Spleen (tissue), 11 donors: ENCODE data around the gene TSPAN3. TPM values are rescaled to one million over a fixed set of nuclear protein-coding genes. Genes with fewer than 3 reads are reported as not detected.
A peak's percentile ranks its signal among the peaks of the same experiment; 100 is the strongest.

Experiments used
- DNase-seq: peaks from one replicate; pipeline ENCODE4 v3.0.0-alpha.2; 2020
- H3K27ac ChIP-seq, 8 donors: fragments of 200-600 bp; sonication (generic) in 7 of 8; 1 replicate in 4 of 8; 2 replicates in 4 of 8; pipeline versions ENCODE4 v1.5.0 to v1.8.0; 2016 to 2021; ENCODE audit warnings: inconsistent platforms in 4 of 8, mild to moderate bottlenecking in 4 of 8, moderate library complexity in 1 of 8
- H3K27me3 ChIP-seq, 7 donors: fragments of 200-600 bp; sonication (generic) in 6 of 7; replicated peaks in 1 of 7; 1 replicate in 4 of 7; 2 replicates in 3 of 7; pipeline versions ENCODE4 v1.5.0 to v1.8.0; 2016 to 2021; ENCODE audit warnings: inconsistent platforms in 3 of 7, mild to moderate bottlenecking in 1 of 7
- H3K36me3 ChIP-seq, 6 donors: fragments of 200-600 bp; sonication (generic) in 5 of 6; 1 replicate in 4 of 6; 2 replicates in 2 of 6; pipeline versions ENCODE4 v1.5.0 to v1.8.0; 2016 to 2021; ENCODE audit warnings: inconsistent platforms in 2 of 6
- H3K4me1 ChIP-seq, 6 donors: fragments of 200-600 bp; sonication (generic) in 5 of 6; 1 replicate in 3 of 6; 2 replicates in 3 of 6; pipeline versions ENCODE4 v1.5.0 to v1.8.0; 2016 to 2021; ENCODE audit warnings: inconsistent platforms in 3 of 6
- H3K4me3 ChIP-seq, 8 donors: fragments of 200-600 bp; sonication (generic) in 7 of 8; 1 replicate in 4 of 8; 2 replicates in 4 of 8; pipeline versions ENCODE4 v1.5.0 to v1.8.0; 2016 to 2021; ENCODE audit warnings: inconsistent platforms in 4 of 8, mild to moderate bottlenecking in 4 of 8, moderate library complexity in 2 of 8
- H3K9me3 ChIP-seq, 8 donors: fragments of 200-600 bp; sonication (generic) in 7 of 8; 1 replicate in 4 of 8; 2 replicates in 4 of 8; pipeline versions ENCODE4 v1.5.0 to v1.8.0; 2016 to 2021; ENCODE audit warnings: inconsistent platforms in 4 of 8
- POLR2A ChIP-seq, 3 donors: fragments of 450-650 bp; IDR thresholded peaks; one replicate each; pipeline ENCODE4 v1.5.1; 2017; ENCODE audit warnings: antibody characterized with exemption in 3 of 3, mild to moderate bottlenecking in 1 of 3
- POLR2AphosphoS5 ChIP-seq, 3 donors: sonication (generic); formaldehyde crosslinking; IDR thresholded peaks; one replicate each; pipeline ENCODE4 v1.5.1; 2017; ENCODE audit warnings: antibody characterized with exemption in 3 of 3
- WGBS, 5 donors: extraction: QIAGEN DNeasy Blood & Tissue Kit in 3 of 5; methylation state at CpG; one replicate each; pipeline versions ENCODE4 v1.1.5 to v1.1.7; 2013 to 2018; 5-methylcytosine and 5-hydroxymethylcytosine counted together
- intact Hi-C: fragments of 100-400 bp; cut with DNase I; formaldehyde crosslinking; loops from one replicate; pipeline ENCODE4 v1.15.0; 2023; ENCODE audit warnings: low total_unique reads
- polyA plus RNA-seq, 3 donors: library from polyadenylated mRNA; stranded (reverse); fragments of 200-250 nt; gene quantifications; one replicate each; pipeline ENCODE4 v1.2.1, GENCODE V29; 2013
- total RNA-seq, 7 donors: library from RNA; depleted of rRNA in 3 of 7; stranded (reverse); fragments of >200 nt in 3 of 7; fragmentation: NEBNext Ultra II Directional in 4 of 7; extraction: Animal tissue kit (Norgen Biotek cat#: 25700) in 4 of 7; gene quantifications; one replicate each; pipeline versions ENCODE4 v1.1.0 to v1.2.1, GENCODE V29; 2016 to 2021
- TF ChIP-seq, protein P1 (sequence below), 11 experiments: fragments of 200-600 bp in 7 of 11; fragments of 450-650 bp in 4 of 11; sonication (generic) in 4 of 11; IDR thresholded peaks in 8 of 11; conservative IDR thresholded peaks in 3 of 11; 1 replicate in 7 of 11; 2 replicates in 4 of 11; pipeline versions ENCODE4 v1.4.0 to v1.8.0; 2016 to 2021; ENCODE audit warnings: antibody characterized with exemption in 11 of 11, inconsistent platforms in 4 of 11, mild to moderate bottlenecking in 1 of 11
- donor health status: healthy with polysubstance abuse.
- donor health status: DM: no; HTN: no; CAD: no; lungs with moderate emphysema.
- donor health status: DM: no; HTN: no; CAD: no.
- donor health status: Bipolar disorder and iron deficiency.
- donor health status: healthy.
- donor health status: DM: no; HTN: no; CAD: no.
- donor health status: DM: yes; HTN: yes; CAD: no.

The TSPAN3 gene
- total and polyA plus RNA-seq, 10 donors: 98.5 to 276 (median 141) TPM

DNA sequence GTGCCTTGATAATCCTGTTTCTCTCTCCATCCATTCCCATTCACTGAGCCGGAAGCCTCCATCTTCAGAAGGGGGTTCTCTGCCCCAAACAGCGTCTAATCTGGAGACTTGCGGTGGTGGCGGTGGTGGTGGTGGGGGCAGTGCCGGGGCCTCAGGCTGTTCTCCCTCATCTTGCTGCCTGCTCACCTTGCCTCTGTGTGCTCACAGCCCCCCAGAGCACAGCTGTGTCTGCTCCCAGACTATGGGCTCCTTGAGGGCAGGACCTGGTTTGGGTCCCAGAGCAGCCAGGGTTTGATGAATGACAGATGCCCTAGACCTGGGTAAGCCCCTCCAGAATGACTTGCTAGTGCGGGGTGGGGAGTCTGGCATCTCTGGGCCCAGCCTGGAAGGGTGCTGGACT lies 76.4 kb downstream of the TSPAN3 start:
- intact Hi-C loops: no loop called here
- TF ChIP-seq POLR2A (IDR thresholded peaks at IDR 0.05): no peak
- TF ChIP-seq, protein P1, sequence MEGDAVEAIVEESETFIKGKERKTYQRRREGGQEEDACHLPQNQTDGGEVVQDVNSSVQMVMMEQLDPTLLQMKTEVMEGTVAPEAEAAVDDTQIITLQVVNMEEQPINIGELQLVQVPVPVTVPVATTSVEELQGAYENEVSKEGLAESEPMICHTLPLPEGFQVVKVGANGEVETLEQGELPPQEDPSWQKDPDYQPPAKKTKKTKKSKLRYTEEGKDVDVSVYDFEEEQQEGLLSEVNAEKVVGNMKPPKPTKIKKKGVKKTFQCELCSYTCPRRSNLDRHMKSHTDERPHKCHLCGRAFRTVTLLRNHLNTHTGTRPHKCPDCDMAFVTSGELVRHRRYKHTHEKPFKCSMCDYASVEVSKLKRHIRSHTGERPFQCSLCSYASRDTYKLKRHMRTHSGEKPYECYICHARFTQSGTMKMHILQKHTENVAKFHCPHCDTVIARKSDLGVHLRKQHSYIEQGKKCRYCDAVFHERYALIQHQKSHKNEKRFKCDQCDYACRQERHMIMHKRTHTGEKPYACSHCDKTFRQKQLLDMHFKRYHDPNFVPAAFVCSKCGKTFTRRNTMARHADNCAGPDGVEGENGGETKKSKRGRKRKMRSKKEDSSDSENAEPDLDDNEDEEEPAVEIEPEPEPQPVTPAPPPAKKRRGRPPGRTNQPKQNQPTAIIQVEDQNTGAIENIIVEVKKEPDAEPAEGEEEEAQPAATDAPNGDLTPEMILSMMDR (IDR thresholded peaks at IDR 0.05 in 8 of 11, conservative IDR thresholded peaks at IDR 0.05 in 3 of 11): no peak
- TF ChIP-seq POLR2AphosphoS5 (IDR thresholded peaks at IDR 0.05): no peak
- Histone ChIP-seq H3K4me3 (peak overlapping the region in 7 of 8 donors; percentile 43 to 71 (median 53)), H3K27ac (peak overlapping the region; percentile 76 to 97 (median 91)), H3K4me1 (peaks cover 15 to 95% (median 73%) of the 10 kb centered on the region in 6 donors), H3K9me3 (no peaks in the 10 kb centered on the region), H3K27me3 (no peaks in the 10 kb centered on the region), H3K36me3 (peaks cover 0 to 6% (median 0%) of the 10 kb centered on the region in 6 donors)
- DNase-seq: no peak
- 57 to 89% (median 77%) methylated on average over 5 to 6 of the region's 6 CpGs for WGBS, 5 donors

DNA sequence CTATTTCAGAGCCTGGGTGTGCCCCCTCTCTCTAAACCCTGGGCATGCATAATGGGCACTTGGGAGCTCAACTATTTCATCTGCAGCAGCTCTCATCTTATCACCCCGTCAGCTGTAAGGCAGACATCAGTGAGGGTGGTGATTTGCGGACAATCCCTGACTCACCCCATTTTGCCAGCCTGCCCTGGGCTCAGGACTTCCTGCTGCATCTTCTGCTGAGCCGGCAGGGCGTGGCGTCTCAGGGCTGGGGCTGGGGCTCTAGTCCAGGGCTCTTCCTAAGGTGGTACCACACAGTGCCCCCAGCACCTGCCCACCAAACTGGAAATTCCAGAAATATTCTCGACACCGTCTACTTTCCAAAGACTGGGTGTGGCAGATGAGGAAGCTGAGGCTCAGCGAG lies 76.9 kb downstream of the TSPAN3 start:
- H3K27ac ChIP-seq: peak overlapping the region; percentile 76 to 97 (median 91)
- intact Hi-C loops: no loop called here
- no peak for TF ChIP-seq POLR2A (IDR thresholded peaks at IDR 0.05)
- peak; percentile 28 to 45 (median 39) for TF ChIP-seq POLR2AphosphoS5 (IDR thresholded peaks at IDR 0.05)
- peaks cover 0 to under 1% (median 0%) of the 10 kb centered on the region in 6 donors for H3K36me3 ChIP-seq
- H3K4me1 ChIP-seq: peaks cover 15 to 95% (median 74%) of the 10 kb centered on the region in 6 donors
- H3K27me3 ChIP-seq: no peaks in the 10 kb centered on the region
- 40 to 73% (median 59%) methylated on average over 7 to 8 of the region's 8 CpGs for WGBS, 5 donors
- peak; percentile 93 for DNase-seq
- H3K9me3 ChIP-seq: no peaks in the 10 kb centered on the region
- peak overlapping the region in 1 of 8 donors; percentile 71 for H3K4me3 ChIP-seq

DNA sequence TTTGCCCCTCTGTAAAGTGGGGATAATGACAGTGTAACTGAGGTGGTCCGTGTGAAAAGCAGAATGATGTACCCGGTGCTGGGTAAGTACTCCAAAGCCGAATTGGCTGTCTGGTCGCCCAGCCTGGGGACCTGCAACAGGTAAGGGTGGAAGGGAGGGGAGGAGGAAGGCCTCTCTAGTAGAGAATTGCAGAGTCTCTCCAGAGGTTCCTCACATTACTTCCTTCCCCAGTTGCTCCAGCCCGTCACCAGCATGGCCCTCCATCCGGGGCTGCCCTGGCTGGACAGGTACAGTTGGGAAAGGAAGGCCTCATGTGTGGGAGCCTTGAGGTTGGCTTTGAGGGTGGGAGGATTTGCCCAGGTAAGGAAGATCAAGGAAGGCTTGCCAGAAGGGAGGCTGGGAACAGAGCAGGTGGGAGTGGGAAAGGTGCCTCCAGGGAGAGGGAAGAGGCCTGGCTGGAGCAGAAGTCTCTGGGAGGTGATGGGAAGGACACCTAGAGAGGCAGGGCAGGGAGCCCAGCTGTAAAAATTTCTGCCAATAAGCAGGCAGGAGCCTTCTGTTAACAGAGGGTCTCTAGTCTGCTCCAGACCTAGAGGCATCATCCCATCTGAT lies 77.7 kb downstream of the TSPAN3 start:
- WGBS, 5 donors: 65 to 86% (median 74%) methylated on average over 6 of the region's 6 CpGs
- Histone ChIP-seq H3K4me1 (peaks cover 22 to 95% (median 74%) of the 10 kb centered on the region in 6 donors), H3K27me3 (no peaks in the 10 kb centered on the region), H3K4me3 (peak overlapping the region in 1 of 8 donors; percentile 21), H3K9me3 (no peaks in the 10 kb centered on the region), H3K27ac (peak overlapping the region; percentile 27 to 97 (median 91)), H3K36me3 (no peaks in the 10 kb centered on the region)
- TF ChIP-seq, protein P1 (IDR thresholded peaks at IDR 0.05 in 8 of 11, conservative IDR thresholded peaks at IDR 0.05 in 3 of 11): no peak
- TF ChIP-seq POLR2A (IDR thresholded peaks at IDR 0.05) (no peak), POLR2AphosphoS5 (IDR thresholded peaks at IDR 0.05) (no peak)
- peak; percentile 79 for DNase-seq
- intact Hi-C loops: no loop called here

DNA sequence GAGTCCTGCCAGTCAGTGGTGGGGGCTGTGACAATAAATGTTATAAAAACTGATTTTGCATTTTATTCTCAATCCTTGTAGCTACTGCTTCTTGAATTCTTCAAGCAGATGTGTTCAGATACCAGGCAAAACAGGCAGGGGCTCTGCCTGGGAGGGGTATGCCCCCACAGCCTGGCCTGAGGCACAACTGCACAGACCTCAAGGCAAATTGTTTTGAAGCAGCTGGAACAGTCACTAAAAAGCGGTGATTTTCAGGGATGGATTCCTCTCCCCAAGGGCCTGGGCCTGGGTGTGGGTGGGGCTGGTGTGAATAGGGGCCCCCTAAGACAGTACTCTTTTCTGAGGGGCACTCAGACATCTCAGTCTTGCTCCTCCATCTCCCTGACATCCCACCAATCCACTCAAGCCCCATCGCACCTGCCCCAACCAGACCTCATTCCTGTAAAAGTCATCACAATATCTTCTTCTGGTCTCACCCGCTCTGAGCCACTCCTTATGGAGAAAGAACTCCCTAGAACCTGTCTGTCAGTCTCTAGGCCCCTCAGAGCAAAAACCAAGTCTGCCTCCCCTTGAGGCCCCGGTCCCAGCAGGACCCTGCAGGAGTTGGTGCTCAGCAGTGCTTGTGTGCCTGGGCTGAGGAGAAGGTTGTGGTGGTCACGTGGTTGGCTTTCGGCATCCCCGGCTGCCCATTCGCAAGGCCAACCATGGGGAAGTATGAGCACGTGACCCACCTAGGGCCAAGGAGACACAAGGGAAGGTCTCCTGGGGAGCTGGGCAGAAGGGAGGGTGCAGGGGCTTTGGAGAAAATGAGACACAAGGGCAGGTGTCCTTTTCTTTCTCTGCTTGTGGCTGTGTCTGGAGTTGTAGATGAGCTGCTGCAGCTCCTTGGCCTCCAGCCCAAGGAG lies 78.9 kb downstream of the TSPAN3 start:
- Histone ChIP-seq H3K4me1 (peaks cover 16 to 95% (median 71%) of the 10 kb centered on the region in 6 donors), H3K36me3 (no peaks in the 10 kb centered on the region), H3K4me3 (no peak overlapping the region), H3K27ac (peak overlapping the region in 6 of 8 donors; percentile 9 to 97 (median 91)), H3K27me3 (no peaks in the 10 kb centered on the region), H3K9me3 (no peaks in the 10 kb centered on the region)
- 55 to 87% (median 69%) methylated on average over 9 of the region's 9 CpGs for WGBS, 5 donors
- no peak for TF ChIP-seq POLR2A (IDR thresholded peaks at IDR 0.05)
- TF ChIP-seq POLR2AphosphoS5 (IDR thresholded peaks at IDR 0.05): peak; percentile 18 to 44 (median 19)
- intact Hi-C loops: no loop called here
- peak; percentile 88 for DNase-seq

Other genes with a start within 250 kb of the TSPAN3 start
- gene SCAPER, start 165.8 kb downstream of the TSPAN3 start, total RNA-seq: 10 to 100 TPM; 24.5 to 53.3 (median 43.7) TPM
- 1 to 10 TPM; 3.9 to 5.0 (median 4.7) TPM for gene SCAPER, start 165.8 kb downstream of the TSPAN3 start, polyA plus RNA-seq
- gene RCN2, start 139.4 kb downstream of the TSPAN3 start, total RNA-seq: 10 to 100 TPM; 24.6 to 38.3 (median 27.9) TPM
- 10 to 100 TPM; 31.3 to 36.1 (median 31.9) TPM for gene RCN2, start 139.4 kb downstream of the TSPAN3 start, polyA plus RNA-seq
- gene PSTPIP1, start 76.0 kb downstream of the TSPAN3 start, total RNA-seq: 100 to 1,000 TPM in 1 of 7 donors, 10 to 100 TPM in 6; 62.0 to 130 (median 82.6) TPM
- 100 to 1,000 TPM in 2 of 3 donors, 10 to 100 TPM in 1; 31.1 to 150 (median 115) TPM for gene PSTPIP1, start 76.0 kb downstream of the TSPAN3 start, polyA plus RNA-seq